H9 (cell line): ENCODE measurements around the gene CTNNA3. TPM values are rescaled to one million over a fixed set of nuclear protein-coding genes. Genes with fewer than 3 reads are reported as not detected.

ENCODE experiments used
- DNase-seq: peaks from one replicate; pipeline ENCODE4 v3.0.0-alpha.2; 2017
- H2AFZ ChIP-seq: one replicate; pipeline ENCODE4 v1.6.1; 2013; ENCODE audit warnings: mild to moderate bottlenecking, low read length, control low read depth, moderate library complexity
- H2AK5ac ChIP-seq: 2 replicates; pipeline ENCODE4 v1.6.1; 2013; ENCODE audit warnings: low read length, control low read depth, mixed read lengths; ENCODE audit not compliant: insufficient read length
- H2BK120ac ChIP-seq: one replicate; pipeline ENCODE4 v1.6.1; 2013; ENCODE audit warnings: low read depth, mild to moderate bottlenecking, low read length, control low read depth, inconsistent platforms; ENCODE audit not compliant: poor library complexity, severe bottlenecking
- H2BK12ac ChIP-seq: 2 replicates; pipeline ENCODE4 v1.6.1; 2013; ENCODE audit warnings: low read length, control low read depth, mixed read lengths, low read depth; ENCODE audit not compliant: insufficient read length
- H2BK15ac ChIP-seq: 2 replicates; pipeline ENCODE4 v1.6.1; 2013; ENCODE audit warnings: low read depth, low read length, control low read depth
- H2BK20ac ChIP-seq: one replicate; pipeline ENCODE4 v1.6.1; 2013; ENCODE audit warnings: low read depth, mild to moderate bottlenecking, low read length, control low read depth, inconsistent platforms; ENCODE audit not compliant: poor library complexity, severe bottlenecking
- H2BK5ac ChIP-seq: 2 replicates; pipeline ENCODE4 v1.6.1; 2013; ENCODE audit warnings: low read length, control low read depth, mixed read lengths; ENCODE audit not compliant: insufficient read length
- H3K14ac ChIP-seq: 2 replicates; pipeline ENCODE4 v1.6.1; 2013; ENCODE audit warnings: low read length, control low read depth; ENCODE audit not compliant: insufficient read depth
- H3K18ac ChIP-seq: 2 replicates; pipeline ENCODE4 v1.6.1; 2013; ENCODE audit warnings: low read depth, mild to moderate bottlenecking, mixed read lengths, low read length, control low read depth; ENCODE audit not compliant: insufficient read length
- H3K23ac ChIP-seq: 2 replicates; pipeline ENCODE4 v1.6.1; 2013; ENCODE audit warnings: low read length, control low read depth, mixed read lengths, low read depth; ENCODE audit not compliant: insufficient read length
- H3K23me2 ChIP-seq: 2 replicates; pipeline ENCODE4 v1.6.1; 2013; ENCODE audit warnings: low read depth, mild to moderate bottlenecking, mixed read lengths, low read length, control low read depth; ENCODE audit not compliant: insufficient read length, poor library complexity, severe bottlenecking
- H3K27ac ChIP-seq: 2 replicates; pipeline ENCODE4 v1.5.1; 2013; ENCODE audit warnings: low read length, control low read depth, mixed read lengths, low read depth; ENCODE audit not compliant: insufficient read length
- H3K27me3 ChIP-seq: 2 replicates; pipeline ENCODE4 v1.6.1; 2013; ENCODE audit warnings: low read length, control low read depth, inconsistent platforms; ENCODE audit not compliant: insufficient read depth
- H3K4ac ChIP-seq: 2 replicates; pipeline ENCODE4 v1.6.1; 2013; ENCODE audit warnings: low read depth, mild to moderate bottlenecking, control low read depth, inconsistent platforms, low read length, moderate library complexity
- H3K4me1 ChIP-seq: 2 replicates; pipeline ENCODE4 v1.6.1; 2013; ENCODE audit warnings: low read length, control low read depth, inconsistent platforms; ENCODE audit not compliant: insufficient read depth
- H3K4me2 ChIP-seq: 2 replicates; pipeline ENCODE4 v1.6.1; 2013; ENCODE audit warnings: low read length, control low read depth, mixed read lengths; ENCODE audit not compliant: insufficient read length, insufficient read depth
- H3K56ac ChIP-seq: 2 replicates; pipeline ENCODE4 v1.6.1; 2013; ENCODE audit warnings: low read depth, mild to moderate bottlenecking, mixed read lengths, low read length, control low read depth; ENCODE audit not compliant: insufficient read length
- H3K79me1 ChIP-seq: 2 replicates; pipeline ENCODE4 v1.6.1; 2013; ENCODE audit warnings: low read depth, mild to moderate bottlenecking, moderate library complexity, low read length, control low read depth, inconsistent platforms; ENCODE audit not compliant: insufficient read depth, poor library complexity, severe bottlenecking
- H3K79me2 ChIP-seq: 2 replicates; pipeline ENCODE4 v1.6.1; 2013; ENCODE audit warnings: low read length, control low read depth, inconsistent platforms; ENCODE audit not compliant: insufficient read depth
- H3K9ac ChIP-seq: 2 replicates; pipeline ENCODE4 v1.6.1; 2013; ENCODE audit warnings: low read length, control low read depth, mixed read lengths; ENCODE audit not compliant: insufficient read length; ENCODE audit errors: extremely low read depth
- H3K9me3 ChIP-seq: one replicate; pipeline ENCODE4 v1.6.1; 2013; ENCODE audit warnings: low read depth, low read length, inconsistent platforms; ENCODE audit not compliant: control insufficient read depth
- H3T11ph ChIP-seq: one replicate; pipeline ENCODE4 v1.6.1; 2013; ENCODE audit warnings: mild to moderate bottlenecking, low read length, control low read depth, inconsistent platforms
- H4K20me1 ChIP-seq: one replicate; pipeline ENCODE4 v1.6.1; 2013; ENCODE audit not compliant: control insufficient read depth, insufficient read length, insufficient read depth
- H4K5ac ChIP-seq: 2 replicates; pipeline ENCODE4 v1.6.1; 2013; ENCODE audit warnings: low read depth, mild to moderate bottlenecking, mixed read lengths, low read length, control low read depth; ENCODE audit not compliant: insufficient read length
- H4K8ac ChIP-seq: replicated peaks from 2 replicates; pipeline ENCODE4 v1.6.1; 2013; ENCODE audit warnings: low read length, control low read depth, mixed read lengths, low read depth; ENCODE audit not compliant: insufficient read length
- H4K91ac ChIP-seq: 2 replicates; pipeline ENCODE4 v1.6.1; 2013; ENCODE audit warnings: low read depth, mild to moderate bottlenecking, moderate library complexity, mixed read lengths, low read length, control low read depth; ENCODE audit not compliant: insufficient read length
- H3K27ac Mint-ChIP-seq, 3 experiments: 2 replicates in 2 of 3; 3 replicates in 1 of 3; pipeline ENCODE4 v1.8.0; 2020 to 2021; ENCODE audit warnings: mixed read lengths in 3 of 3, mild to moderate bottlenecking in 1 of 3, moderate library complexity in 1 of 3
- H3K27me3 Mint-ChIP-seq: 2 replicates; pipeline ENCODE4 v1.8.0; 2021; ENCODE audit warnings: low read depth, mild to moderate bottlenecking, moderate library complexity, mixed read lengths
- H3K36me3 Mint-ChIP-seq, 3 experiments: 2 replicates in 2 of 3; 3 replicates in 1 of 3; pipeline ENCODE4 v1.8.0; 2020 to 2021; ENCODE audit warnings: low read depth in 3 of 3, mixed read lengths in 3 of 3; ENCODE audit not compliant: insufficient read depth in 1 of 3
- H3K4me1 Mint-ChIP-seq, 2 experiments: 2 replicates each; pipeline ENCODE4 v1.8.0; 2020; ENCODE audit warnings: mixed read lengths in 2 of 2
- H3K4me3 Mint-ChIP-seq, 2 experiments: 2 replicates in 1 of 2; 3 replicates in 1 of 2; pipeline ENCODE4 v1.8.0; 2020 to 2021; ENCODE audit warnings: mild to moderate bottlenecking in 2 of 2, mixed read lengths in 2 of 2, moderate library complexity in 1 of 2
- H3K9me3 Mint-ChIP-seq, 2 experiments: 2 replicates in 1 of 2; 3 replicates in 1 of 2; pipeline ENCODE4 v1.8.0; 2020; ENCODE audit warnings: mild to moderate bottlenecking in 2 of 2, mixed read lengths in 2 of 2, moderate library complexity in 1 of 2
- WGBS: extraction: QIAGEN DNeasy Blood & Tissue Kit; methylation state at CpG from one replicate; pipeline ENCODE4 v1.1.7; 2013; ENCODE audit warnings: missing lambda C conversion rate, low lambda C conversion rate, mixed read lengths; ENCODE audit not compliant: insufficient read length; ENCODE audit errors: extremely low coverage; 5-methylcytosine and 5-hydroxymethylcytosine counted together
- total RNA-seq: library from RNA; stranded (reverse); gene quantifications from 2 replicates; pipeline ENCODE4 v1.2.1, GENCODE V29; 2021
- TF ChIP-seq, protein P1 (sequence below): fragments of 200-600 bp; sonication (generic); conservative IDR thresholded peaks from 3 replicates; pipeline ENCODE4 v1.8.0; 2021; ENCODE audit warnings: antibody characterized with exemption, mild to moderate bottlenecking

Gene CTNNA3
- total RNA-seq, 1 experiment from 2014 or later: 3.3 TPM

DNA sequence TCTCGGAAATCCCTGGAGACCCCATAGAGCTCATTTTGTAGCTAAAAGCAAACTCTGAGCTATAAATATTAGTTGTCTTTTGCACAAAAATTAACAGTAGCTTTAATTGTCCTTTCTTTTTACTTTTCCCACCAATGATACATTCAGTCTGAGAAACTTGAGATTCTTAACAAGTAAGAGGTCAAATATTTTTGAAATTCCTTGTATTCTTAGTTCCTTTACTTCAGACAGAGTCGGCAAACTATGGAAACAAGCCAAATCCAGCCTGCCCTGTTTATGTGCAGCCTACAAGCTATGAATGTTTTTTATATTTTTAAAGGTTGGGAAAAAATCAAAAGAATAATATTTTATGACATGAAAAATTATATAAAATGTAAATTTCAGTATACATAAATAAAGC is 146.6 kb downstream of the CTNNA3 start:
- H2BK12ac ChIP-seq: no peak overlapping the region
- H3K23ac ChIP-seq: no peak overlapping the region
- no peak overlapping the region for H3K4ac ChIP-seq
- no peak overlapping the region for H2BK20ac ChIP-seq
- no peak overlapping the region for H2BK15ac ChIP-seq
- H3K14ac ChIP-seq: no peak overlapping the region
- no peak overlapping the region for H3K4me3 Mint-ChIP-seq
- no peaks in the 10 kb centered on the region for H3K9me3 ChIP-seq
- H2AK5ac ChIP-seq: no peak overlapping the region
- no peak overlapping the region for H4K5ac ChIP-seq
- H3K18ac ChIP-seq: no peak overlapping the region
- WGBS: no CpG with 5 or more reads among the region's 2 CpGs
- no peak overlapping the region for H4K8ac ChIP-seq
- no peaks in the 10 kb centered on the region; the same call in 1 of the 2 replicates for H3K27me3 Mint-ChIP-seq
- H3K79me1 ChIP-seq: no peaks in the 10 kb centered on the region
- peaks cover 2% of the 10 kb centered on the region in 2 experiments; a peak in 4 of 5 replicates for H3K9me3 Mint-ChIP-seq
- H4K20me1 ChIP-seq: no peaks in the 10 kb centered on the region
- no peak overlapping the region for H2BK5ac ChIP-seq
- H3K27ac ChIP-seq: no peak overlapping the region
- no peaks in the 10 kb centered on the region for H3K4me1 Mint-ChIP-seq
- no peak overlapping the region for H2AFZ ChIP-seq
- no peak overlapping the region for H2BK120ac ChIP-seq
- no peak overlapping the region for H3T11ph ChIP-seq
- no peak overlapping the region for H3K9ac ChIP-seq
- no peak overlapping the region for H3K27ac Mint-ChIP-seq
- no peak overlapping the region for H3K4me2 ChIP-seq
- no peaks in the 10 kb centered on the region for H3K27me3 ChIP-seq
- DNase-seq: no peak
- TF ChIP-seq, protein P1, sequence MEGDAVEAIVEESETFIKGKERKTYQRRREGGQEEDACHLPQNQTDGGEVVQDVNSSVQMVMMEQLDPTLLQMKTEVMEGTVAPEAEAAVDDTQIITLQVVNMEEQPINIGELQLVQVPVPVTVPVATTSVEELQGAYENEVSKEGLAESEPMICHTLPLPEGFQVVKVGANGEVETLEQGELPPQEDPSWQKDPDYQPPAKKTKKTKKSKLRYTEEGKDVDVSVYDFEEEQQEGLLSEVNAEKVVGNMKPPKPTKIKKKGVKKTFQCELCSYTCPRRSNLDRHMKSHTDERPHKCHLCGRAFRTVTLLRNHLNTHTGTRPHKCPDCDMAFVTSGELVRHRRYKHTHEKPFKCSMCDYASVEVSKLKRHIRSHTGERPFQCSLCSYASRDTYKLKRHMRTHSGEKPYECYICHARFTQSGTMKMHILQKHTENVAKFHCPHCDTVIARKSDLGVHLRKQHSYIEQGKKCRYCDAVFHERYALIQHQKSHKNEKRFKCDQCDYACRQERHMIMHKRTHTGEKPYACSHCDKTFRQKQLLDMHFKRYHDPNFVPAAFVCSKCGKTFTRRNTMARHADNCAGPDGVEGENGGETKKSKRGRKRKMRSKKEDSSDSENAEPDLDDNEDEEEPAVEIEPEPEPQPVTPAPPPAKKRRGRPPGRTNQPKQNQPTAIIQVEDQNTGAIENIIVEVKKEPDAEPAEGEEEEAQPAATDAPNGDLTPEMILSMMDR: no peak
- no peak overlapping the region for H3K56ac ChIP-seq
- no peaks in the 10 kb centered on the region for H3K79me2 ChIP-seq
- no peaks in the 10 kb centered on the region for H3K23me2 ChIP-seq
- no peak overlapping the region for H4K91ac ChIP-seq
- no peaks in the 10 kb centered on the region for H3K36me3 Mint-ChIP-seq
- H3K4me1 ChIP-seq: no peaks in the 10 kb centered on the region
